ENCODE measurements around the gene YARS1. TPM values are rescaled to one million over a fixed set of nuclear protein-coding genes. Genes with fewer than 3 reads are reported as not detected.

YARS1 gene
- total and polyA plus RNA-seq, 2 of the 4 experiments (the other 2 are of a cell fraction), result 100 to 166 TPM

DNA sequence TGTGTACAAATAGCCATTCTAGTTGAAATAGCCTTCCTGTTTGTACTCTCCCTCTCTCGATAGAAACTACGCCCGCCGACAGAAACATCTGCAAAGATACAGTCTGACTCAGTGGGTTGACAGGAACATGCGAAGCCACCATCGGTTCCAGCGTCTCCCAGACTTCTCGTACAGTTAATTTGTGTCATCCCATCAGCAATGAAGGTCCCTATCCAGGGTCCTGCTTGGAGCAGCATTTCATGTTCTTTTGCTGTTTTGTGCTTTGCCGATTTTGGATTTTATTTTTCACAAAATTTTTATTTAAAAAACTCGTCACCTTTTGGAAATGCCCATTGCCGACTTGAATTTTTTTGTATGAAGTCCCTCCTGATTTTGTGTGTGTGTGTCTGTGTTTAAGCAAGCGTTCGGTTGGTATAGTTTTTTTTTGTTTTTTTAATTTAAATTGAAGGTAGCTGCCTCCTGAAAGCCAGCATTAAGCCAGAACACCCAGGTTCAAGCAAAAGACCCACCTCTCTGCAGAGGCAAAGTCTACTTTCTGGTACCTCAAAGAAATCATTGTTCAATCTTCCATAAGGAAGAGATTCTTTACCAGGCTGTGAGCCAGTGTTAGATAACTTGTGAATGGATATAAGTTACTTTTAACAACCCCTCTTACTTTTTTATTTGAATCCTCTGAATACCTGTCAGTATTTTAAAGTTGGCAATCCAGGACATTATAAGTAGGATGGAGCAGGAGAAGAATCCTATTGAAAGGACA is 38.9 kb upstream of the YARS1 start:
- H3K18ac ChIP-seq (ENCODE audit: low read depth, low read length), result no peak overlapping the region
- no peak overlapping the region for H2BK5ac ChIP-seq (ENCODE audit: low read depth, low read length, poor library complexity, severe bottlenecking)
- no peak overlapping the region for H3K9ac ChIP-seq (ENCODE audit: low read depth, low read length)
- in situ Hi-C loops (cut with MboI; ENCODE audit: low sequenced_read_pairs), result no loop called here
- H3K4me3 ChIP-seq (ENCODE audit: insufficient read depth, low read depth, low read length), result no peak overlapping the region
- POLR2A ChIA-PET (ENCODE audit: unreplicated experiment), result no interaction called here
- H3K9me3 ChIP-seq (ENCODE audit: control insufficient read depth, insufficient read depth, low read length), result no peaks in the 10 kb centered on the region
- no peak overlapping the region for H2BK20ac ChIP-seq (ENCODE audit: low read depth, low read length)
- CTCF ChIA-PET, result no interaction called here
- no peak overlapping the region for H3K23ac ChIP-seq (ENCODE audit: low read depth, low read length)
- no peak overlapping the region for H2AK9ac ChIP-seq (replicated peaks; ENCODE audit: low read depth, low read length, poor library complexity)
- dilution Hi-C loops (cut with HindIII; ENCODE audit: low sequenced_read_pairs, unreplicated experiment), result no loop called here
- no peak overlapping the region for H3K4ac ChIP-seq (ENCODE audit: low read depth, low read length)
- H3K4me1 ChIP-seq (ENCODE audit: control insufficient read depth, insufficient read depth, low read length), result no peaks in the 10 kb centered on the region
- no peak overlapping the region for H3K27ac ChIP-seq (ENCODE audit: insufficient read depth, low read length)
- ATAC-seq (ENCODE audit: low read depth) (no peak), DNase-seq (no peak)
- H3K9me1 ChIP-seq (ENCODE audit: insufficient read depth, low read length), result peaks cover 4% of the 10 kb centered on the region; the same call in 1 of the 2 replicates
- WGBS, 2 experiments (ENCODE audit: extremely low coverage in 2 of 2, insufficient read length in 1 of 2), result 98% methylated on average over 8 of the region's 13 CpGs; no CpG with 5 or more reads in 1 of the 2 experiments
- H4K8ac ChIP-seq (ENCODE audit: low read depth in 2 of 2, low read length in 2 of 2), result no peak overlapping the region
- no peak overlapping the region for H2AFZ ChIP-seq (replicated peaks; ENCODE audit: low read length, poor library complexity)
- intact Hi-C loops (cut with micrococcal nuclease), result no loop called here
- H4K91ac ChIP-seq (ENCODE audit: insufficient read depth, low read depth, low read length), result no peak overlapping the region
- BruUV-seq (replicated peaks), result no TSS peak
- no peak overlapping the region for H4K5ac ChIP-seq (ENCODE audit: low read depth, low read length)
- TF ChIP-seq POLR2A (IDR thresholded peaks at IDR 0.05; ENCODE audit: low read depth, low read length), result no peak
- TF ChIP-seq CEBPB (IDR thresholded peaks at IDR 0.05; ENCODE audit: low read depth, low read length), result no peak
- no peak for TF ChIP-seq SMC3 (IDR thresholded peaks at IDR 0.05; ENCODE audit: low read depth, low read length)
- no peak for TF ChIP-seq FOS (IDR thresholded peaks at IDR 0.05; ENCODE audit: low read depth, low read length)
- TF ChIP-seq CHD1 (IDR thresholded peaks at IDR 0.05; ENCODE audit: low read depth, low read length), result no peak
- no peak for TF ChIP-seq RCOR1 (IDR thresholded peaks at IDR 0.05; ENCODE audit: insufficient replicate concordance, low read length)
- no peak for TF ChIP-seq RAD21 (IDR thresholded peaks at IDR 0.05; ENCODE audit: low read length)
- H2BK15ac ChIP-seq (ENCODE audit: low read depth, low read length), result no peak overlapping the region
- no peaks in the 10 kb centered on the region; the same call in 1 of the 2 replicates for H4K20me1 ChIP-seq (ENCODE audit: insufficient read depth, low read length)
- H2AK5ac ChIP-seq (ENCODE audit: low read depth, low read length), result no peak overlapping the region
- H3K27me3 ChIP-seq (ENCODE audit: control insufficient read depth, insufficient read depth, low read length), result no peaks in the 10 kb centered on the region
- peaks cover 4% of the 10 kb centered on the region in 2 experiments; a peak in 2 of 4 replicates for H3K79me1 ChIP-seq (ENCODE audit: low read depth in 1 of 2, low read length in 2 of 2)
- H3K14ac ChIP-seq (replicated peaks; ENCODE audit: low read depth, low read length), result no peak overlapping the region
- H3K4me2 ChIP-seq (ENCODE audit: low read depth, low read length), result no peak overlapping the region
- no peak overlapping the region for H3K56ac ChIP-seq (ENCODE audit: extremely low read depth, insufficient read depth, low read length)
- H2BK120ac ChIP-seq (ENCODE audit: low read depth, low read length), result no peak overlapping the region
- peaks cover 14% of the 10 kb centered on the region for H3K36me3 ChIP-seq (ENCODE audit: control insufficient read depth, insufficient read depth, low read length)
